Measurements from ENCODE around the gene OSBPL8.
A peak's percentile ranks its signal among the peaks of the same experiment; 100 is the strongest.

Gene OSBPL8

GRCh38 chr12:76559400-76560085, at the start of gene OSBPL8:
Gene OSBPL8 (minus strand): TSS chr12:76559771. CDS start chr12:76487551, 72,220 bp downstream.
- peak within 1 kb of the TSS; percentile 97 for H3K27ac Mint-ChIP-seq
- peaks cover 16% of the 10 kb centered on the region for H3K36me3 Mint-ChIP-seq (ENCODE audit: low read depth)
- H3K4me1 Mint-ChIP-seq (ENCODE audit: low read depth), result peaks cover 27% of the 10 kb centered on the region
- H3K4me3 Mint-ChIP-seq, result peak within 1 kb of the TSS; percentile 92
- peaks cover 5% of the 10 kb centered on the region for H3K27me3 Mint-ChIP-seq (ENCODE audit: low read depth)
- no peaks in the 10 kb centered on the region for H3K9me3 Mint-ChIP-seq

- no peak overlapping the region for H3K27ac Mint-ChIP-seq
- H3K9me3 Mint-ChIP-seq, result no peaks in the 10 kb centered on the region
- no peak overlapping the region for H3K4me3 Mint-ChIP-seq
- no peaks in the 10 kb centered on the region for H3K4me1 Mint-ChIP-seq (ENCODE audit: low read depth)
- no peaks in the 10 kb centered on the region for H3K36me3 Mint-ChIP-seq (ENCODE audit: low read depth)
- peaks cover 21% of the 10 kb centered on the region for H3K27me3 Mint-ChIP-seq (ENCODE audit: low read depth)
These were observed 48.5 kb upstream of the OSBPL8 start for GRCh38 chr12:76608070-76608469.

- Mint-ChIP-seq H3K27ac (no peak overlapping the region), H3K4me3 (no peak overlapping the region), H3K27me3 (ENCODE audit: low read depth) (peaks cover 3% of the 10 kb centered on the region), H3K4me1 (ENCODE audit: low read depth) (no peaks in the 10 kb centered on the region), H3K36me3 (ENCODE audit: low read depth) (no peaks in the 10 kb centered on the region), H3K9me3 (no peaks in the 10 kb centered on the region)
These were observed 35.5 kb upstream of the OSBPL8 start for GRCh38 chr12:76595056-76595455.

- H3K4me3 Mint-ChIP-seq, result no peak overlapping the region
- peaks cover under 1% of the 10 kb centered on the region for H3K27me3 Mint-ChIP-seq (ENCODE audit: low read depth)
- peaks cover 7% of the 10 kb centered on the region for H3K4me1 Mint-ChIP-seq (ENCODE audit: low read depth)
- no peaks in the 10 kb centered on the region for H3K36me3 Mint-ChIP-seq (ENCODE audit: low read depth)
- H3K27ac Mint-ChIP-seq, result no peak overlapping the region
- H3K9me3 Mint-ChIP-seq, result no peaks in the 10 kb centered on the region
These were observed 31.9 kb upstream of the OSBPL8 start for GRCh38 chr12:76591476-76591875.

GRCh38 chr12:76590131-76590530, 30.6 kb upstream of the OSBPL8 start:
- no peak overlapping the region for H3K27ac Mint-ChIP-seq
- no peaks in the 10 kb centered on the region for H3K36me3 Mint-ChIP-seq (ENCODE audit: low read depth)
- H3K4me1 Mint-ChIP-seq (ENCODE audit: low read depth), result peaks cover 7% of the 10 kb centered on the region
- H3K9me3 Mint-ChIP-seq, result no peaks in the 10 kb centered on the region
- H3K4me3 Mint-ChIP-seq, result no peak overlapping the region
- H3K27me3 Mint-ChIP-seq (ENCODE audit: low read depth), result no peaks in the 10 kb centered on the region

GRCh38 chr12:76588881-76589565, 29.5 kb upstream of the OSBPL8 start:
- Mint-ChIP-seq H3K27ac (peak overlapping the region; percentile 52), H3K4me3 (no peak overlapping the region)

GRCh38 chr12:76587428-76588178, 28.0 kb upstream of the OSBPL8 start:
- peaks cover 7% of the 10 kb centered on the region for H3K4me1 Mint-ChIP-seq (ENCODE audit: low read depth)
- H3K9me3 Mint-ChIP-seq, result no peaks in the 10 kb centered on the region
- no peak overlapping the region for H3K27ac Mint-ChIP-seq
- H3K36me3 Mint-ChIP-seq (ENCODE audit: low read depth), result no peaks in the 10 kb centered on the region
- H3K4me3 Mint-ChIP-seq, result no peak overlapping the region
- H3K27me3 Mint-ChIP-seq (ENCODE audit: low read depth), result no peaks in the 10 kb centered on the region

More at GRCh38 chr12:76588881-76589565, 29.5 kb upstream of the OSBPL8 start:
- no peaks in the 10 kb centered on the region for H3K36me3 Mint-ChIP-seq (ENCODE audit: low read depth)
- peaks cover 7% of the 10 kb centered on the region for H3K4me1 Mint-ChIP-seq (ENCODE audit: low read depth)
- no peaks in the 10 kb centered on the region for H3K9me3 Mint-ChIP-seq
- no peaks in the 10 kb centered on the region for H3K27me3 Mint-ChIP-seq (ENCODE audit: low read depth)

GRCh38 chr12:76586764-76587395, 27.3 kb upstream of the OSBPL8 start:
- H3K27ac Mint-ChIP-seq, result no peak overlapping the region
- no peaks in the 10 kb centered on the region for H3K9me3 Mint-ChIP-seq
- no peaks in the 10 kb centered on the region for H3K36me3 Mint-ChIP-seq (ENCODE audit: low read depth)
- peaks cover 7% of the 10 kb centered on the region for H3K4me1 Mint-ChIP-seq (ENCODE audit: low read depth)
- H3K4me3 Mint-ChIP-seq, result no peak overlapping the region
- no peaks in the 10 kb centered on the region for H3K27me3 Mint-ChIP-seq (ENCODE audit: low read depth)

- no peaks in the 10 kb centered on the region for H3K27me3 Mint-ChIP-seq (ENCODE audit: low read depth)
- no peaks in the 10 kb centered on the region for H3K36me3 Mint-ChIP-seq (ENCODE audit: low read depth)
- no peak overlapping the region for H3K4me3 Mint-ChIP-seq
- H3K9me3 Mint-ChIP-seq, result no peaks in the 10 kb centered on the region
- H3K4me1 Mint-ChIP-seq (ENCODE audit: low read depth), result peaks cover 2% of the 10 kb centered on the region
- H3K27ac Mint-ChIP-seq, result no peak overlapping the region
These were observed 23.7 kb upstream of the OSBPL8 start for GRCh38 chr12:76583301-76583700.

GRCh38 chr12:76573840-76574373, 14.3 kb upstream of the OSBPL8 start:
- Mint-ChIP-seq H3K27me3 (ENCODE audit: low read depth) (no peaks in the 10 kb centered on the region), H3K36me3 (ENCODE audit: low read depth) (peaks cover 5% of the 10 kb centered on the region), H3K9me3 (peaks cover 6% of the 10 kb centered on the region), H3K4me1 (ENCODE audit: low read depth) (peaks cover 6% of the 10 kb centered on the region), H3K27ac (no peak overlapping the region), H3K4me3 (no peak overlapping the region)

- H3K36me3 Mint-ChIP-seq (ENCODE audit: low read depth), result peaks cover 5% of the 10 kb centered on the region
- no peak overlapping the region for H3K27ac Mint-ChIP-seq
- H3K4me1 Mint-ChIP-seq (ENCODE audit: low read depth), result peaks cover 6% of the 10 kb centered on the region
- no peak overlapping the region for H3K4me3 Mint-ChIP-seq
- peaks cover 6% of the 10 kb centered on the region for H3K9me3 Mint-ChIP-seq
- H3K27me3 Mint-ChIP-seq (ENCODE audit: low read depth), result no peaks in the 10 kb centered on the region
These were observed 11.7 kb upstream of the OSBPL8 start for GRCh38 chr12:76571256-76571655.

GRCh38 chr12:76569685-76570604, 10.4 kb upstream of the OSBPL8 start:
- peaks cover 5% of the 10 kb centered on the region for H3K36me3 Mint-ChIP-seq (ENCODE audit: low read depth)
- H3K4me1 Mint-ChIP-seq (ENCODE audit: low read depth), result peaks cover 6% of the 10 kb centered on the region
- H3K4me3 Mint-ChIP-seq, result no peak overlapping the region
- H3K9me3 Mint-ChIP-seq, result peaks cover 6% of the 10 kb centered on the region
- no peaks in the 10 kb centered on the region for H3K27me3 Mint-ChIP-seq (ENCODE audit: low read depth)
- H3K27ac Mint-ChIP-seq, result peak overlapping the region; percentile 53

- Mint-ChIP-seq H3K27me3 (ENCODE audit: low read depth) (no peaks in the 10 kb centered on the region), H3K4me1 (ENCODE audit: low read depth) (peaks cover 6% of the 10 kb centered on the region), H3K4me3 (no peak overlapping the region), H3K27ac (no peak overlapping the region), H3K36me3 (ENCODE audit: low read depth) (no peaks in the 10 kb centered on the region), H3K9me3 (peaks cover under 1% of the 10 kb centered on the region)
These were observed 9.4 kb upstream of the OSBPL8 start for GRCh38 chr12:76568888-76569551.
